Ectodermal cell (in vitro differentiated cells): ENCODE data around the gene TMEFF1. TPM values are rescaled to one million over a fixed set of nuclear protein-coding genes. Genes with fewer than 3 reads are reported as not detected.

Experiments used
- H3K27ac ChIP-seq: 2 replicates; pipeline ENCODE4 v1.7.0; 2013; ENCODE audit warnings: mild to moderate bottlenecking, low read depth, low read length; ENCODE audit not compliant: insufficient read depth, poor library complexity, severe bottlenecking
- H3K27me3 ChIP-seq: 2 replicates; pipeline ENCODE4 v1.7.0; 2013; ENCODE audit warnings: mild to moderate bottlenecking, low read length; ENCODE audit not compliant: insufficient read depth, control insufficient read depth, poor library complexity, severe bottlenecking
- H3K36me3 ChIP-seq: one replicate; pipeline ENCODE4 v1.7.0; 2013; ENCODE audit warnings: low read length; ENCODE audit not compliant: control insufficient read depth, insufficient read depth
- H3K4me1 ChIP-seq: one replicate; pipeline ENCODE4 v1.7.0; 2013; ENCODE audit warnings: low read length; ENCODE audit not compliant: control insufficient read depth, insufficient read depth
- H3K4me3 ChIP-seq: 2 replicates; pipeline ENCODE4 v1.7.0; 2013; ENCODE audit warnings: low read depth, low read length, control low read depth; ENCODE audit not compliant: insufficient read depth
- H3K9me3 ChIP-seq: 2 replicates; pipeline ENCODE4 v1.7.0; 2013; ENCODE audit warnings: mild to moderate bottlenecking, low read length, moderate library complexity; ENCODE audit not compliant: control insufficient read depth
- WGBS, 2 experiments: methylation state at CpG; one replicate each; pipeline ENCODE4 v1.1.7; 2013; ENCODE audit warnings: missing lambda C conversion rate in 2 of 2; 5-methylcytosine and 5-hydroxymethylcytosine counted together
- polyA plus RNA-seq, 4 experiments: library from polyadenylated mRNA; stranded (reverse); fragments of 50-300 nt; gene quantifications; one replicate each; pipeline ENCODE4 v1.2.3, GENCODE V29; 2013

TMEFF1 gene, protein sequence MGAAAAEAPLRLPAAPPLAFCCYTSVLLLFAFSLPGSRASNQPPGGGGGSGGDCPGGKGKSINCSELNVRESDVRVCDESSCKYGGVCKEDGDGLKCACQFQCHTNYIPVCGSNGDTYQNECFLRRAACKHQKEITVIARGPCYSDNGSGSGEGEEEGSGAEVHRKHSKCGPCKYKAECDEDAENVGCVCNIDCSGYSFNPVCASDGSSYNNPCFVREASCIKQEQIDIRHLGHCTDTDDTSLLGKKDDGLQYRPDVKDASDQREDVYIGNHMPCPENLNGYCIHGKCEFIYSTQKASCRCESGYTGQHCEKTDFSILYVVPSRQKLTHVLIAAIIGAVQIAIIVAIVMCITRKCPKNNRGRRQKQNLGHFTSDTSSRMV
- 51.9 TPM for polyA plus RNA-seq (2013, experiment 1 of 4)
- 44.7 TPM for polyA plus RNA-seq (2013, experiment 2 of 4)
- 62.3 TPM for polyA plus RNA-seq (2013, experiment 3 of 4)
- polyA plus RNA-seq (2013, experiment 4 of 4): 66.0 TPM

DNA sequence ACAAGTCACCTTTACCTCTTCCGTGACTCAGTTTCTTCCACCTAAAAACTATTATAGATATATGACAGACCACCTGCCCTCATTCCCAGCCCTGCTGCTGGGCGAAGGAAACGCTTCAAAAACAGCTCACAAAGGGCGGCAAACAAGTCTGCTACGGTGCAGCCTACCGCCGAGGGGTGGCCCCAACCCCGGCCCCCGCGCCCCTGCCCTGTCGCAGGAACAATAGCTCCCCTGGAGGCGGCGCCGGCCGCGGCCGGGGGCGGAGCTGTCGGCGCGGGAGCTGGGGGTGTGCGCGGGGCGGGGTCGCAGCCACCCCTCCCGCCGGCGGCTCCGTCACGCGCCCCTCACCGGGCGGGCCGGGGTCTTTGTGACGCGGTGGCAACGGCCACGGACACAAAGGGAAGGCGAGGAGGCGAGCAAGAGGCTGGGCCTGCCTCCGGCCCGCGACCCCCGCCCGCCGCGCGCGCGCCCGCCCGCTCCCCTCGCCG is at the start of gene TMEFF1:
Gene TMEFF1 (plus strand): TSS at position 362 of the 488 bp plus-strand sequence. CDS start 396 bp downstream, outside the sequence.
- Histone ChIP-seq H3K27me3 (no peaks in the 10 kb centered on the region), H3K4me3 (peak within 1 kb of the TSS; percentile 91), H3K4me1 (peaks cover 12% of the 10 kb centered on the region), H3K9me3 (no peaks in the 10 kb centered on the region), H3K27ac (peak within 1 kb of the TSS; percentile 95), H3K36me3 (no peaks in the 10 kb centered on the region)
- WGBS, 2 experiments: 0% methylated on average over 54 of the region's 54 CpGs

- no peak overlapping the region for H3K27ac ChIP-seq
- H3K36me3 ChIP-seq: no peaks in the 10 kb centered on the region
- WGBS, 2 experiments: 91 to 95% methylated on average over 1 of the region's 1 CpG
- no peaks in the 10 kb centered on the region for H3K9me3 ChIP-seq
- H3K4me1 ChIP-seq: peaks cover 11% of the 10 kb centered on the region
- H3K4me3 ChIP-seq: no peak overlapping the region
- no peaks in the 10 kb centered on the region for H3K27me3 ChIP-seq
Observed at GRCh38 chr9:100425758-100426157, 47.2 kb upstream of the TMEFF1 start.

GRCh38 chr9:100426189-100426529 is 46.8 kb upstream of the TMEFF1 start:
- no peaks in the 10 kb centered on the region for H3K9me3 ChIP-seq
- H3K4me3 ChIP-seq: peak overlapping the region; percentile 48
- H3K36me3 ChIP-seq: no peaks in the 10 kb centered on the region
- peak overlapping the region; percentile 84 for H3K27ac ChIP-seq
- H3K4me1 ChIP-seq: peaks cover 11% of the 10 kb centered on the region
- no peaks in the 10 kb centered on the region for H3K27me3 ChIP-seq
- 63 to 68% methylated on average over 6 to 7 of the region's 7 CpGs for WGBS, 2 experiments

DNA sequence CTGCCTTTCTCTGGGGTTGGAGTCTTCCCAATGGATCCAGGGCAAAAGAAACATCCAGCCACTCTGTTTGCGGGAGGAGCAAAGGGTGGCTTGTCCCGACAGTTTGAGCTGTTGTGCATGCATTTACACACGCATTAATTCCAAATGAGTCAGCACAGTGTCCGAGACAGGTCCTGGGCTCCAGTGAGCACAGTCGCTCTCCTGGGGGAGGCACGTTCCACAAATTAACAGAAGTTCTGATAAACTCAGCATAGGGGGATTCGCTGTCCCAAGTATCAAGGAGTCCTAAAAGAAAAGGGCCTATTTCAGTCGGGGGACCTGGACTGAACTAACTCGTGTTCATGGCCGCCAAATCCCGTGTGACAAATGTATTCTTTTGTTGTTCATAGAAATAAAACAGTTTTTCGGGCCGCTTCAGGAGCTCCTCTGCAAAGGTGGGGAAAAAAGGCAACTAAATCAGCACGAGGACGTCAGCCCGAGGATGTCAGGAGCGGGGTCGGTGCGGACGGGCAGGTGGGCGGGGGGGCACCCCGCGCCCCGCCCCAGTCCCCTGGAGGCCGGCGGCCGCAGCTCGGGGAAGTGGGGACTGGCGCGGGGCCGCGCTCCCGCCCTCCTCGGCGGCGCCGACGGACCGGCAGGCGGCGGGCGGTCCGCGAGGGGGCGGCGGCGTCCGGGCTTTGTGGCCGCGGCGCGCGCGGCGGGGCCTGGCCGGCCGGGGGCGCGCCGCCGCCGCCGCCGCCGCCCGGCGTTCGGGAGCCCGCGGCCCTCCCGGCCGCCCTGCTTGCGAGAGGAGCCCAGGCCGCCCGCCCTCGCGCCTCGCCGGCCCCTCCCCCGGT is 46.2 kb upstream of the TMEFF1 start, which contains the start of gene MSANTD3:
Gene MSANTD3 (plus strand): TSS at position 614 of the 836 bp plus-strand sequence. CDS start 14,796 bp downstream, outside the sequence.
- no peaks in the 10 kb centered on the region for H3K9me3 ChIP-seq

GRCh38 chr9:100427366-100428263 is 45.3 kb upstream of the TMEFF1 start:
- peaks cover 11% of the 10 kb centered on the region for H3K4me1 ChIP-seq
- WGBS, 2 experiments: 6% methylated on average over 65 of the region's 65 CpGs
- peak overlapping the region; percentile 91 for H3K4me3 ChIP-seq
- peak overlapping the region; percentile 74 for H3K27ac ChIP-seq
- no peaks in the 10 kb centered on the region for H3K9me3 ChIP-seq
- no peaks in the 10 kb centered on the region for H3K27me3 ChIP-seq
- no peaks in the 10 kb centered on the region for H3K36me3 ChIP-seq

More for the DNA sequence above, 46.2 kb upstream of the TMEFF1 start, which contains the start of gene MSANTD3:
- peak within 1 kb of the TSS; percentile 91 for H3K4me3 ChIP-seq
- H3K4me1 ChIP-seq: peaks cover 11% of the 10 kb centered on the region
- no peaks in the 10 kb centered on the region for H3K36me3 ChIP-seq
- H3K27me3 ChIP-seq: no peaks in the 10 kb centered on the region
- peak within 1 kb of the TSS; percentile 84 for H3K27ac ChIP-seq
- WGBS, 2 experiments: 1% methylated on average over 80 of the region's 80 CpGs

GRCh38 chr9:100428871-100429654 is 43.9 kb upstream of the TMEFF1 start:
- Histone ChIP-seq H3K27ac (no peak overlapping the region), H3K9me3 (no peaks in the 10 kb centered on the region), H3K36me3 (no peaks in the 10 kb centered on the region), H3K4me3 (peak overlapping the region; percentile 91), H3K4me1 (peaks cover 11% of the 10 kb centered on the region), H3K27me3 (no peaks in the 10 kb centered on the region)
- WGBS, 2 experiments: 88 to 94% methylated on average over 9 of the region's 9 CpGs

DNA sequence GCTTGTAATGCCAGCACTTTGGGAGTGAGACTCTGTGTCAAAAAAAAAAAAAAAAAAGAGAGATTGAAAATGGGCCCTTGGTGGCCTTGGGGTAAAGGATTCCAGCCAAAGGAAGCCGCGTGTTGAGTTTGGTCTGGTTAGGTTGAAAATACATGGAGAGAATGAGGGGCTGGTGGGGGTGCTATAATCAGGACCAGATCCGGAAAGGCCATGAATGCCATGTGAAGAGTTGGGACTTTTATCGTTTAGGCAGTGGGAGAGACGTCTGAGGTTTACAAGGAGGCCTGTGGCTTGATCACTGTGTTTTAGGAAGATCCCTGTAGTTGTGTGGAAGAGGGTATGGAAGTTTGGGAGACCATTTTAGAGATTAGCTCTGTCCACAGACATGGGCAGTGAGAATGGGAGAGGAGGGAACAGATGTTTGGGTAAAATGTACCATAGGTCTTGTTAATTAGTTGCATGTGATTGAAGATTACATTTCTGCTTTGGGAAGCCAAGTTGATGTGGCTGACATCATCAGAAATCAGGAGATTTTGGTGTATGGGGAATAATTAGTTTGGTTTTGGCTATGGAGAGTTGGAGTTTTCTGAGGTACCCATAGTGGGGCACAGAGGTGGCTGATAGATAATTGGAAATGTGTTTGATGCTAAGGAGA is 42.5 kb upstream of the TMEFF1 start:
- Histone ChIP-seq H3K4me3 (no peak overlapping the region), H3K27ac (no peak overlapping the region), H3K4me1 (peaks cover 11% of the 10 kb centered on the region), H3K36me3 (no peaks in the 10 kb centered on the region), H3K27me3 (no peaks in the 10 kb centered on the region), H3K9me3 (no peaks in the 10 kb centered on the region)
- 94% methylated on average over 5 of the region's 5 CpGs for WGBS, 2 experiments

GRCh38 chr9:100431886-100432285 is 41.1 kb upstream of the TMEFF1 start:
- no peaks in the 10 kb centered on the region for H3K36me3 ChIP-seq
- H3K9me3 ChIP-seq: no peaks in the 10 kb centered on the region
- no peak overlapping the region for H3K27ac ChIP-seq
- H3K27me3 ChIP-seq: no peaks in the 10 kb centered on the region
- H3K4me3 ChIP-seq: no peak overlapping the region
- H3K4me1 ChIP-seq: peaks cover 11% of the 10 kb centered on the region
- WGBS, 2 experiments: 94% methylated on average over 5 of the region's 5 CpGs
